GM19468 (cell line): Measurements from ENCODE around the gene HIPK2.

ENCODE experiments used
- ATAC-seq: cut with Tn5 transposase; IDR thresholded peaks from one replicate; pipeline ENCODE4 v1.9.1; 2021; ENCODE audit warnings: mild to moderate bottlenecking, moderate library complexity, moderate number of reproducible peaks; ENCODE audit not compliant: unreplicated experiment; ENCODE audit errors: extremely low read depth

HIPK2 gene

GRCh38 chr7:139658908-139659675, 118.7 kb downstream of the HIPK2 start:
- no peak for ATAC-seq

- no peak for ATAC-seq
Measured at GRCh38 chr7:139658296-139658695, 119.5 kb downstream of the HIPK2 start.

GRCh38 chr7:139657725-139658124, 120.1 kb downstream of the HIPK2 start:
- ATAC-seq: no peak

- ATAC-seq: no peak
Measured at GRCh38 chr7:139656387-139656786, 121.4 kb downstream of the HIPK2 start.

- no peak for ATAC-seq
Measured at GRCh38 chr7:139655305-139655704, 122.5 kb downstream of the HIPK2 start.

GRCh38 chr7:139654276-139655181, 123.3 kb downstream of the HIPK2 start:
- ATAC-seq: no peak

GRCh38 chr7:139651914-139652313, 125.9 kb downstream of the HIPK2 start:
- no peak for ATAC-seq

GRCh38 chr7:139651308-139651707, 126.5 kb downstream of the HIPK2 start:
- no peak for ATAC-seq

GRCh38 chr7:139650429-139651100, 127.2 kb downstream of the HIPK2 start:
- ATAC-seq: no peak

- peak; percentile 86 for ATAC-seq
Measured at GRCh38 chr7:139648941-139649425, 128.8 kb downstream of the HIPK2 start.

- no peak for ATAC-seq
Measured at GRCh38 chr7:139648391-139648861, 129.4 kb downstream of the HIPK2 start.

- ATAC-seq: no peak
Measured at GRCh38 chr7:139647814-139648390, 129.9 kb downstream of the HIPK2 start.

GRCh38 chr7:139647085-139647484, 130.7 kb downstream of the HIPK2 start:
- no peak for ATAC-seq

GRCh38 chr7:139646566-139646965, 131.2 kb downstream of the HIPK2 start:
- ATAC-seq: no peak

- no peak for ATAC-seq
Measured at GRCh38 chr7:139645572-139646523, 131.9 kb downstream of the HIPK2 start.

GRCh38 chr7:139643951-139644585, 133.7 kb downstream of the HIPK2 start:
- ATAC-seq: no peak

GRCh38 chr7:139642283-139642682, 135.5 kb downstream of the HIPK2 start:
- ATAC-seq: no peak

GRCh38 chr7:139641337-139641992, 136.3 kb downstream of the HIPK2 start:
- no peak for ATAC-seq
